HG02870 (cell line): ENCODE measurements around the gene SBF1.
"Not testable (repeated sequence)": the region's sequence is repeated elsewhere in the genome, so short reads cannot be mapped to it uniquely, and the experiment has no call there.

Experiments used
- ATAC-seq: cut with Tn5 transposase; IDR thresholded peaks from one replicate; pipeline ENCODE4 v1.9.1; 2021; ENCODE audit warnings: mild to moderate bottlenecking, moderate library complexity; ENCODE audit not compliant: unreplicated experiment

The SBF1 gene, protein sequence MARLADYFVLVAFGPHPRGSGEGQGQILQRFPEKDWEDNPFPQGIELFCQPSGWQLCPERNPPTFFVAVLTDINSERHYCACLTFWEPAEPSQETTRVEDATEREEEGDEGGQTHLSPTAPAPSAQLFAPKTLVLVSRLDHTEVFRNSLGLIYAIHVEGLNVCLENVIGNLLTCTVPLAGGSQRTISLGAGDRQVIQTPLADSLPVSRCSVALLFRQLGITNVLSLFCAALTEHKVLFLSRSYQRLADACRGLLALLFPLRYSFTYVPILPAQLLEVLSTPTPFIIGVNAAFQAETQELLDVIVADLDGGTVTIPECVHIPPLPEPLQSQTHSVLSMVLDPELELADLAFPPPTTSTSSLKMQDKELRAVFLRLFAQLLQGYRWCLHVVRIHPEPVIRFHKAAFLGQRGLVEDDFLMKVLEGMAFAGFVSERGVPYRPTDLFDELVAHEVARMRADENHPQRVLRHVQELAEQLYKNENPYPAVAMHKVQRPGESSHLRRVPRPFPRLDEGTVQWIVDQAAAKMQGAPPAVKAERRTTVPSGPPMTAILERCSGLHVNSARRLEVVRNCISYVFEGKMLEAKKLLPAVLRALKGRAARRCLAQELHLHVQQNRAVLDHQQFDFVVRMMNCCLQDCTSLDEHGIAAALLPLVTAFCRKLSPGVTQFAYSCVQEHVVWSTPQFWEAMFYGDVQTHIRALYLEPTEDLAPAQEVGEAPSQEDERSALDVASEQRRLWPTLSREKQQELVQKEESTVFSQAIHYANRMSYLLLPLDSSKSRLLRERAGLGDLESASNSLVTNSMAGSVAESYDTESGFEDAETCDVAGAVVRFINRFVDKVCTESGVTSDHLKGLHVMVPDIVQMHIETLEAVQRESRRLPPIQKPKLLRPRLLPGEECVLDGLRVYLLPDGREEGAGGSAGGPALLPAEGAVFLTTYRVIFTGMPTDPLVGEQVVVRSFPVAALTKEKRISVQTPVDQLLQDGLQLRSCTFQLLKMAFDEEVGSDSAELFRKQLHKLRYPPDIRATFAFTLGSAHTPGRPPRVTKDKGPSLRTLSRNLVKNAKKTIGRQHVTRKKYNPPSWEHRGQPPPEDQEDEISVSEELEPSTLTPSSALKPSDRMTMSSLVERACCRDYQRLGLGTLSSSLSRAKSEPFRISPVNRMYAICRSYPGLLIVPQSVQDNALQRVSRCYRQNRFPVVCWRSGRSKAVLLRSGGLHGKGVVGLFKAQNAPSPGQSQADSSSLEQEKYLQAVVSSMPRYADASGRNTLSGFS (N-terminal part only)

DNA sequence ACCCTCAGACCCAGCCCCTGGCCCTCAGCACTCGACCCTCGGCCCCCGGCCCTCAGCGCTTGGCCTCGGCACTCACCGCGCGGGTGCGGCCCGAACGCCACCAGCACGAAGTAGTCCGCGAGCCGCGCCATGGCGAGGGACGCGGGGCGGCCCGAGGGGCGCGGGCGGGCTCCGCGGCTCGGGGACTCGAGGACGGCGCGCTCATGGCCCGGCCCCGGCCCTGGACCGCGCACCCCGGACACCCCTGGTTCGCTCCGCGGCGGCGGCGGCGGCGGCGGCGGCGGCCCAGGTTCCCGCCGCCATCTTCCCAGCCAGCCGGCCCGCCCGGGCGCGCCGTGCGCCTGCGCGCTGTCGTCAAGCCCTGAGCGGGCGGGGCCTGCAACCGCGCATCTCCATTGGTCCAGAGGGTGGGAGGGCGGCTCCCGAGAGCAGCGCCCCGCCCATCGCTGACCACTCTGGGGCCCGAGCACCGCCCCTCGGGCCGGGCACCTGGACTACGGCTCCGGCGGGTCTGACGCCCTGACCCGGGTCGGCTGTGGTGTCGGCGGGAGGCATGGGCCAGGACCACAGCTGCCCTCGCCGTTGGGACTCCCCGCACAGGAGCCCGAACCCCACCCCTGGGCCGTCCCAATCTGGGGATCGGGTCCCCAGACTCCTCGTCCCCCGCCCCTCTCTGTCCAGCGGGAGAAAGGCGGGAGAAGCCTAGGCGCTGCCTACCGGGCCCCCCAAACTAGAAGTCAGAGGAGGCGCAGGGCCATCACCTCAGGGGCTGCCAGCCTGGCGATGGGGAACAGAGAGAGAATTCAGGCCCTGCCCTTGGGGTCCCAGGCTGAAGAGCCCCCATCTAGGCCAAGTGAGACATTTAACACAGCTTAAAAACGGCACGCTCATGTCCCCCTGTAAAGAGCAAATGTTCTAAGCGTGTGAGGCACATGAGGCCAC is at the start of gene SBF1:
SBF1 (minus strand) TSS at position 326 of the 942 bp plus-strand sequence; CDS start at position 131, 195 bp downstream.
- peak; percentile 58 for ATAC-seq

DNA sequence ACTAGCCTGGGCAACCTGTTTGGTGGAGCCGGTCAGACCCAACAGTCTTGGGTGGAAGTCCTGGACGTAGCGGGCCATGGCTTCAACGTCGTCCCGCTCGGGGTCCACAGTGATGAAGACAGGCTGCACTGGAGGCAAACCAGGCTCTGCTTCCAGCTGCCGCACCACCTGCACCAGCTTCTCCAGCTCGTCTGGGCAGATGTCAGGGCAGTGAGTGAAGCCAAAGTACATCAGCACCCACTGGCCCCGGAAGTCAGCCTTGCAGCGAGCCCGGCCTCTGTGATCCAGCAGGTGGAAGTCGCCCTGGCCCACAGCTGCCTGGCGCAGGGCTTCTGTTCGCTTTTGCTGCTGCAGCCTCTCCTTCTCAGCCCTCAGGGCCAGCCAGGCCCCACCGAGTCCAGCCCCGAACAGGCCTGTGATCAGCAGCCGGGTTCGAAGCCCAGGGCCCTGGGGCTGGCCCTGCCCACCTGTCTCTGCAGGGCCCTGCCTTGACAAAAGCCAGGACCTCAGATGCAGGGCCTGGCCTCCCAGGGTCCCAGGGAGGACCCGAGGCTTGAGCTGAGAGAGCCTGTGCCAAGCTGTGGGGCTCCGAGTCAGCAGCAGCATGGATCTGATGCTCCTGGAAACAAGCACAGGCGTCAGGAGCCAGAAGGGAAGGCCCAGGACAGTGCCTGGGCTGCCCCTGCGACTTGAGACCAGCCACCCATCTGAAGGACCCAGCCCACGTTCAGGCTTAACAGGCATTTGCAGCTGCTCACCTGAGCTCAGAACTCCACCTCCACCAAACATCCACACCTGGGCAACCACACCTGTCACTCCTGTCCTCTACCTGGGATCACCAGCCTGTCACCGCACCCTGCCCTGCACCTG is 49.2 kb upstream of the SBF1 start:
- no peak for ATAC-seq

DNA sequence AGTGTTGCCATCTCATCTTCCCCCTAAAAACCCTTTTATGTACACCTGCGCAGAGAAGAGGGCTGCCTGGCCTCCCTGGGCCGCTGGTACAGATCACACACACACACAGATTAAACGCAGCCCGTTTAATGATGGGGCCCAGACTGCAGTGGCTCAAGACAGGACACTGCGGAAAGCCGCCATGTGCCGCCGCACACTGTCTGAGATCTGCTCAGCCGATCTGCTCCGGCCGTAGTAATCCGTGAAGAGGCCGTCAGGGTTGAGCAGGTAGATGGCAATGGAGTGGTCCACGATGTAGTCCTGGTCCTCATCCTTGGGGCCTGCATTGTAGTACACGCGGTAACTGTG is 48.6 kb upstream of the SBF1 start:
- no peak for ATAC-seq

GRCh38 chr22:50522806-50523438 is 48.1 kb upstream of the SBF1 start:
- no peak for ATAC-seq

- ATAC-seq: no peak
These were observed 47.5 kb upstream of the SBF1 start for GRCh38 chr22:50522208-50522805.

DNA sequence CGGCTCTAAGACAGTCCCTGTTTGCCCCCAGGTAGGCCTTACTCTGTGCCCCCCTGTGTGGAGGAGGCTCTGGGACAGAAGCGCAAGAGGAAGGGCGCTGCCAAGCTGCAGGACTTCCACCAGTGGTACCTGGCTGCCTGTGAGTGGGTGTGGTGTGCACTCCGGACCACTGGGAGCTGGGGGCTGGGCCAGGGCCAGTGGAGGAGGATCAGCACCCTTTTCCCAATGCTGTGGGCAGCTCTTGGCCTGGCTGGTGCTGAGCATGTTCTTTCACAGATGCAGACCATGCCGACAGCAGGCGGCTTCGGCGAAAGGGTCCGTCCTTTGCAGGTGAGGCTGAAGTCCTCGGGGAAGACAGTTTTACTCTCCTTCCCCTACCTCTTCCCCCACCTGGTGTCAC is 46.9 kb upstream of the SBF1 start:
- no peak for ATAC-seq

GRCh38 chr22:50520826-50521453 is 46.1 kb upstream of the SBF1 start:
- ATAC-seq: no peak

DNA sequence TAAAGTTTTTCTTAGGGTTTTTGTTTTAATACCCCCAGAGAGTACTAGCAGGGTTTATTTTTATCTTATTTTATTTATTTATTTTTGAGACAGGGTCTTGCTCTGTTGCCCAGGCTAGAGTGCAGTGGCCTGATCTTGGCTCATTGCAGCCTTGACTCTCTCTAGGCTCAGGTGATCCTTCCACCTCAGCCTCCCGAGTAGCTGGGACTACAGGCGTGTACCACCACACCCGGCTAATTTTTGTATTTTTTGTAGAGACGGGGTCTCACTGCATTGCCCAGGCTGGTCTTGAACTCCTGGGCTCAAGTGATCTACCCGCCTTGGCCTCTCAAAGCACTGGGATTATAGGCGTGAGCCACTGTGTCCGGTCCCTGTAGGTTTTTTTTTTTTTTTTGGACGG is 45.3 kb upstream of the SBF1 start:
- ATAC-seq: not testable (repeated sequence)

- ATAC-seq: no peak
These were observed 44.3 kb upstream of the SBF1 start for GRCh38 chr22:50519151-50519550.

GRCh38 chr22:50518606-50519005 is 43.8 kb upstream of the SBF1 start:
- ATAC-seq: no peak

DNA sequence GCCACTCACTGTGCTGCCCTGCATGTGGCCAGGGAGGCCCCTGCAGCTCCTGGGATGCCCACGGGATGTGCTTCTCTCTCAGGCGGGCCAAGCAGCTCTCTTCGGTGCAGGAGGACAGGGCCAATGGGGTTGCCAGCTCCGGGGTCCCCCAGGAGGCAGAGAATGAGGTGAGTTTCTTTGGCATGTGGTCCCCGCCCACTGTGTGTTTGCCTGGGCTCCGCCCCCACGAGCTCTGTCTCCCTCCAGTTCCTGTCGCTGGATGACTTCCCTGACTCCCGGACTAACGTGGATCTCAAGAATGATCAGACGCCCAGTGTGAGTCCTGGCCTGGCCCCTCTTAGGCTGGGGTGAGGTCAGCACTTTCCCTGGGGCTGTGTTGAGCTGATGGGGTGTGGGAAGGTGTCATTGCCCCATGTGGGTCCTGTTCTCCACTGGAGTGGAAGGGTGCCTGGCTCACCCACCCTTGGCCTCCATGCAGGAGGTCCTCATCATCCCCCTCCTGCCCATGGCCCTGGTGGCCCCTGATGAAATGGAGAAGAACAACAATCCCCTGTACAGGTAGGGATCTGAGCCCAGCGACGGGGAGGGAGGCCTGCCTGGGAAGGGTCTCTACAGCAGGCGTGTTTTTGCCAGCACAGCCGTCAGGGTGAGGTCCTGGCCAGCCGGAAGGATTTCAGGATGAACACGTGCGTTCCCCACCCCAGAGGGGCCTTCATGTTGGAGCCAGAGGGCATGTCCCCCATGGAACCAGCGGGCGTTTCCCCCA is 42.8 kb upstream of the SBF1 start:
- ATAC-seq: no peak

- ATAC-seq: no peak
These were observed 42.1 kb upstream of the SBF1 start for GRCh38 chr22:50516891-50517290.

GRCh38 chr22:50516068-50516467 is 41.2 kb upstream of the SBF1 start:
- no peak for ATAC-seq

GRCh38 chr22:50513175-50513574 is 38.3 kb upstream of the SBF1 start:
- ATAC-seq: no peak

- ATAC-seq: no peak
These were observed 34.1 kb upstream of the SBF1 start for GRCh38 chr22:50508897-50509296.

GRCh38 chr22:50507991-50508884 is 33.4 kb upstream of the SBF1 start, which contains the start of gene NCAPH2:
TSS of gene NCAPH2 (plus strand) at chr22:50508224. CDS start at chr22:50508338, 114 bp downstream.
- peak; percentile 75 for ATAC-seq
